ENCODE results near the gene FGD4.

Gene FGD4

DNA sequence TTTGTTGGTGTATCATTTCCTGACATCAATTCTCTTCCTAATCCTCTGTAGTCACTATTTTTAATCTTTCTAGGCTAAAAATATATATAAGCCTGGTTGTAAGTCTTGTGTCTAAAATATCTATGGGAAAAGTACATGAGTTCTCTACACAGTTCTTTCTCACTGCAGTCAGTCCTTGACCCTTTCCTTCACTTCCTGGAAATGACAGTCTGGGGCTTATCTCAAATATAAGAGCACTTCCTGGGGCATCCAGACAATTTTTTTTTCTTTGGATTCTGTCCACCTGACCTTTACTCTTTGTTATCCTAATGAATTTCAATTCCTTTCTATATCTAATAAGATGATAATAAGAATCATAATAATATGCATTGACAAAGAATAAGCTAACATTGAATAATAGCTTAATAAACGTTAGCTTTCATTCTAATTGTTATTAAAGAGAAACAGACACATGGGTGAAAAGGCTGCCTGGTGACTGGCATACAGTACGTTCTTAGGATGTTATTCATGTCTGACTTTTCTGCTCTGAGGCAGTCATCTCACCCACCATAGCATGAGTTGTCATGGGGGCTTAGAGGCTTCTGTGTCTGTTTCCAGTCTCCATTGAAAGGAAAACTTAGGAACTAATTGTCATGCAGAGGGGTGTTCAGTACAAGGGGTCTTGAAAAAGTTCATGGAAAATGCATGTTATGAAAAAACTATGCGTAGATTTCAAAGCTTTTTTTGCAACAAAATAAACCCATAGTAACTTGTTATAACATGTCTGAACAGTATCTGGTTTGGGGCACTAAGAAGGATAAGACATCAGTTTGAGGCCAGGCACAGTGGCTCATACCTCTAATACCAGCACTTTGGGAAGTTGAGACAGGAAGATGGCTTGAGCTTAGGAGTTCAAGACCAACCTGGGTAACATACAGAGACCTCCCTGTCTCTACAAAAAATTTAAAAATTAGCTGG, 213.6 kb downstream of the FGD4 start:
- no peak for TF ChIP-seq CTCF (IDR thresholded peaks at IDR 0.05; ENCODE audit: insufficient read depth, low read length, missing control alignments)
- POLR2A ChIA-PET = no interaction called here
- CTCF ChIA-PET = no interaction called here
- DNase-seq (ENCODE audit: low read depth, low spot score) = no peak
- H3K4me3 ChIP-seq (ENCODE audit: low read depth, low read length) = no peak overlapping the region

DNA sequence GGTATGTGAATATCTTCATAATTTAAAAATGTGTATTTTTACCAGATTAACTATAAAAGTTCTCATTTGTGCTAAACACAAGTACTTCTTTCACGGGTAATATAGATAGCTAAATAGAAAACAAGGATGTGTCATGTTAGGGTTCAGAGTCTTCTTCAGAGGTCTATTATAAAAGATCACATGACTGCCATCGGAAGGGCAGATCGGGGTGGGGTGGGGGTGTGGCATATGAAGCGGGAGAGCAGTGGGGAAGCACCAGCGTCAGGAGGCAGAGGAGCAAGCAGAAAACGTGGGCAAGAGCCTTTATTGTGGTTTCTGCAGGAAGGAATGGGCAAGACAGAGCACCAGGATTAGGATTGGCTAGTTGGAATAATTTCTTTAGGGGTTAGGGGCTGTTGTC, 216.1 kb downstream of the FGD4 start:
- CTCF ChIA-PET = no interaction called here
- POLR2A ChIA-PET = no interaction called here
- TF ChIP-seq CTCF (IDR thresholded peaks at IDR 0.05; ENCODE audit: insufficient read depth, low read length, missing control alignments) = no peak
- no peak overlapping the region for H3K4me3 ChIP-seq (ENCODE audit: low read depth, low read length)
- no peak for DNase-seq (ENCODE audit: low read depth, low spot score)

DNA sequence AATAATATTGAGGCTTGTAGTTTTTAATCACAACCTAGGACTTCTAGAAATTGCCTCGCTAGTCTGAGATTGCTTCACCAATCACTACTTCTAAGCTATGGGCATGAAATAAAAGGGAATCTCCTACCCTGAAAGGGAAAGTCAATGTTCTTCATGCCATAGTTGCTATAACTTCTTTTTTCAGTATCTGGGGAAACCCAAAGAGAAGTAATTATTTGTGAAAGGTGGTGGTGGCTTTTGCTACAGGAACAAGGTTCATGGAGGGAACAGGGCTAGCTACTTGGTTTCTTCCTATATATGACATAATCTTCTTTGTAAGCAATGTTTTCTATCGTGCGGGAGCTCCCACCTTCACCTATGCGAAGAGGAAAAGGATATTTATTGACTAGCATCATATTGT, 218.2 kb downstream of the FGD4 start:
- CTCF ChIA-PET = no interaction called here
- POLR2A ChIA-PET = no interaction called here
- no peak for TF ChIP-seq CTCF (IDR thresholded peaks at IDR 0.05; ENCODE audit: insufficient read depth, low read length, missing control alignments)
- DNase-seq (ENCODE audit: low read depth, low spot score) = no peak
- H3K4me3 ChIP-seq (ENCODE audit: low read depth, low read length) = no peak overlapping the region

- no peak for DNase-seq (ENCODE audit: low read depth, low spot score)
- H3K4me3 ChIP-seq (ENCODE audit: low read depth, low read length) = no peak overlapping the region
- POLR2A ChIA-PET = no interaction called here
- CTCF ChIA-PET = interaction anchor here (1.0 kb wide), 1 partner anchor 53 kb away, joined by 3 read pairs; no protein-coding TSS in a partner anchor
- TF ChIP-seq CTCF (IDR thresholded peaks at IDR 0.05; ENCODE audit: insufficient read depth, low read length, missing control alignments) = no peak
Observed at GRCh38 chr12:32618115-32618514, 218.8 kb downstream of the FGD4 start.

DNA sequence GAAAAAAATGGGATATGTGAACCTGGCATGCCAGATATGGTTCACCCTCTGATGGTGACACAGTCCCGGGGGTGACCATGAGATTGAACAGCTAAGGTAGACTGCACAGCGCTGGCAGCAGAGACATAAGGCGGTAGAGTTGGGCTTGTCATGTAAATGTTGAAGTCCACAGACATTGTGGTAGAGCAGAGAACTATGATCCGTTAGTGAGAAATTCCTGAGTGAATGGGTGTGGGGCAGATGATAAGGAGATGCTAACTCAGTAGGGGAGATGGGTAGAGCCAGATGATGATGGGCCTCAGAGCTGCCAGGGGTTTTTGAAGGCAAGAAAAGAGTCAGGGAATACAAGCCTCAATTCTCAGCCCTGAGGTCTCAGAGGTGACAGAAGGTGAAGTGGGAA, 228.6 kb downstream of the FGD4 start:
- ChIA-PET POLR2A (no interaction called here), CTCF (no interaction called here)
- DNase-seq (ENCODE audit: low read depth, low spot score) = no peak
- no peak for TF ChIP-seq CTCF (IDR thresholded peaks at IDR 0.05; ENCODE audit: insufficient read depth, low read length, missing control alignments)
- H3K4me3 ChIP-seq (ENCODE audit: low read depth, low read length) = no peak overlapping the region

DNA sequence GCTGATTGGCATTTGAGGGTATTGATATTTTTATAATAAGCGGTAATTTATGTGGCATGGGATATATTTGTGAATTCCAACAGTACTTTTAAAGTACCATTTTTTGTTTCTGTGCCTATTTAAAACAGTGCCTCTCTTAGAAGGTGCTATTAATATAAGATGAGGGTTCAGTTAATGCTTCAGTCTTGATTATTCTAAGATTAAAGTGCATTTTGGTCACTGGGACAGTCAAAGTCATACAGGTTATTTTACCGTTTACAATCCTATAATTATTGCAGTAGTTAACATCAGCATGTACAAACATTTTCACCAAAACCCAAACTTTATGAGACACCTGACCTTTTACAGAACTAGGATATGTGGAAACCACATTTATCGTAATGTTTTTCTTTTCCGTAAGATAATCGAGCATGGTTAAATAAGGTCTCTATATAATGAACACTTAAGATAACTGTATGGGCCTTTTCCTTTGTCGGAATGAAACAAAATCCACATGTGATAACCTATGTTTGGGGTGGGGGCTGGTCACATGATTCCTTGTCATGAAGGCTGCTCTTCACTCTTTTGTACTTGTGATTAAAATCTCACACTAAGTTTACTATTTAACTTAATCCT, 242.0 kb downstream of the FGD4 start:
- CTCF ChIA-PET = interaction anchor here (1.0 kb wide), 1 partner anchor 185 kb away, joined by 3 read pairs; no protein-coding TSS in a partner anchor

More for the DNA sequence above, 242.0 kb downstream of the FGD4 start:
- no peak overlapping the region for H3K4me3 ChIP-seq (ENCODE audit: low read depth, low read length)
- POLR2A ChIA-PET = no interaction called here
- no peak for TF ChIP-seq CTCF (IDR thresholded peaks at IDR 0.05; ENCODE audit: insufficient read depth, low read length, missing control alignments)
- DNase-seq (ENCODE audit: low read depth, low spot score) = no peak
